GM18873 (cell line): ENCODE results near the gene AGBL4.

Experiments used
- ATAC-seq: cut with Tn5 transposase; IDR thresholded peaks from one replicate; pipeline ENCODE4 v1.9.1; 2021; ENCODE audit warnings: mild to moderate bottlenecking, moderate library complexity, moderate number of reproducible peaks; ENCODE audit not compliant: unreplicated experiment, low FRiP score

The AGBL4 gene

GRCh38 chr1:48793863-48794262 is 1229.9 kb downstream of the AGBL4 start:
- peak; percentile 80 for ATAC-seq

- no peak for ATAC-seq
Observed at GRCh38 chr1:48792961-48793360, 1230.8 kb downstream of the AGBL4 start.

GRCh38 chr1:48790397-48790796 is 1233.4 kb downstream of the AGBL4 start:
- ATAC-seq, result no peak

- no peak for ATAC-seq
Observed at GRCh38 chr1:48789903-48790302, 1233.9 kb downstream of the AGBL4 start.

- no peak for ATAC-seq
Observed at GRCh38 chr1:48785869-48786268, 1237.9 kb downstream of the AGBL4 start.

- no peak for ATAC-seq
Observed at GRCh38 chr1:48784301-48784700, 1239.5 kb downstream of the AGBL4 start.

- no peak for ATAC-seq
Observed at GRCh38 chr1:48777219-48777895, 1246.4 kb downstream of the AGBL4 start.

- ATAC-seq, result no peak
Observed at GRCh38 chr1:48776393-48777218, 1247.1 kb downstream of the AGBL4 start, which contains the start of gene BEND5. TSS of gene BEND5 (minus strand) at chr1:48776891. CDS start at chr1:48776831, 60 bp downstream.

GRCh38 chr1:48775831-48776392 is 1247.8 kb downstream of the AGBL4 start:
- no peak for ATAC-seq

- no peak for ATAC-seq
Observed at GRCh38 chr1:48773133-48773532, 1250.6 kb downstream of the AGBL4 start.

- no peak for ATAC-seq
Observed at GRCh38 chr1:48772211-48772610, 1251.5 kb downstream of the AGBL4 start.

GRCh38 chr1:48771561-48771960 is 1252.2 kb downstream of the AGBL4 start:
- ATAC-seq, result no peak

GRCh38 chr1:48767975-48768510 is 1255.7 kb downstream of the AGBL4 start:
- no peak for ATAC-seq

- ATAC-seq, result no peak
Observed at GRCh38 chr1:48765335-48765734, 1258.4 kb downstream of the AGBL4 start.

GRCh38 chr1:48761986-48762385 is 1261.8 kb downstream of the AGBL4 start:
- ATAC-seq, result no peak

- ATAC-seq, result no peak
Observed at GRCh38 chr1:48761411-48761810, 1262.3 kb downstream of the AGBL4 start.

- no peak for ATAC-seq
Observed at GRCh38 chr1:48760857-48761256, 1262.9 kb downstream of the AGBL4 start.

- no peak for ATAC-seq
Observed at GRCh38 chr1:48758976-48759375, 1264.8 kb downstream of the AGBL4 start.

GRCh38 chr1:48757363-48757762 is 1266.4 kb downstream of the AGBL4 start:
- no peak for ATAC-seq

- ATAC-seq, result no peak
Observed at GRCh38 chr1:48756683-48757316, 1267.0 kb downstream of the AGBL4 start.

GRCh38 chr1:48753293-48753692 is 1270.5 kb downstream of the AGBL4 start:
- no peak for ATAC-seq
